ENCODE data around the gene FBXO28. TPM values are rescaled to one million over a fixed set of nuclear protein-coding genes. Genes with fewer than 3 reads are reported as not detected.

The FBXO28 gene
- total RNA-seq, 4 donors from 2014 or later = 16.7 to 21.3 (median 18.8) TPM

GRCh38 chr1:224114787-224115175 lies 870 bp downstream of the FBXO28 start:
- no peaks in the 10 kb centered on the region for H3K36me3 ChIP-seq
- H3K9me3 ChIP-seq = no peaks in the 10 kb centered on the region
- no peak for TF ChIP-seq EP300 (IDR thresholded peaks at IDR 0.05)
- TF ChIP-seq CTCF (IDR thresholded peaks at IDR 0.05) = no peak
- TF ChIP-seq POLR2A (IDR thresholded peaks at IDR 0.05) = no peak
- no peaks in the 10 kb centered on the region for H3K27me3 ChIP-seq
- peaks cover 0 to 36% (median 12%) of the 10 kb centered on the region in 4 donors for H3K4me1 ChIP-seq
- H3K27ac ChIP-seq = peak overlapping the region; percentile 84 to 94 (median 94)
- peak overlapping the region; percentile 68 to 93 (median 78) for H3K4me3 ChIP-seq
- 2 to 3% methylated on average over 11 of the region's 11 CpGs for WGBS, 2 donors
- no peak for DNase-seq (ENCODE audit: low spot score in 2 of 2)

- WGBS, 2 donors = 16 to 19% methylated on average over 4 of the region's 4 CpGs
- H3K4me3 ChIP-seq = no peak overlapping the region
- TF ChIP-seq CTCF (IDR thresholded peaks at IDR 0.05) (peak; percentile 27 to 58 (median 51)), EP300 (IDR thresholded peaks at IDR 0.05) (no peak), POLR2A (IDR thresholded peaks at IDR 0.05) (no peak)
- H3K4me1 ChIP-seq = peaks cover 0 to 36% (median 12%) of the 10 kb centered on the region in 4 donors
- no peaks in the 10 kb centered on the region for H3K27me3 ChIP-seq
- DNase-seq (ENCODE audit: low spot score in 2 of 2) = no peak
- H3K9me3 ChIP-seq = no peaks in the 10 kb centered on the region
- H3K36me3 ChIP-seq = no peaks in the 10 kb centered on the region
- no peak overlapping the region for H3K27ac ChIP-seq
Measured at GRCh38 chr1:224116131-224116530, 2.2 kb downstream of the FBXO28 start.

GRCh38 chr1:224118688-224119087 lies 4.8 kb downstream of the FBXO28 start:
- TF ChIP-seq POLR2A (IDR thresholded peaks at IDR 0.05) (no peak), EP300 (IDR thresholded peaks at IDR 0.05) (no peak), CTCF (IDR thresholded peaks at IDR 0.05) (no peak)
- Histone ChIP-seq H3K4me1 (peaks cover 0 to 46% (median 12%) of the 10 kb centered on the region in 4 donors), H3K9me3 (no peaks in the 10 kb centered on the region), H3K27me3 (no peaks in the 10 kb centered on the region), H3K4me3 (no peak overlapping the region), H3K36me3 (no peaks in the 10 kb centered on the region), H3K27ac (no peak overlapping the region)
- no peak for DNase-seq (ENCODE audit: low spot score in 2 of 2)
- WGBS, 2 donors = 40 to 44% methylated on average over 1 of the region's 1 CpG

- Histone ChIP-seq H3K9me3 (no peaks in the 10 kb centered on the region), H3K27me3 (no peaks in the 10 kb centered on the region), H3K4me1 (peaks cover 0 to 29% (median 0%) of the 10 kb centered on the region in 4 donors), H3K4me3 (no peak overlapping the region), H3K27ac (peak overlapping the region in 1 of 4 donors; percentile 0), H3K36me3 (no peaks in the 10 kb centered on the region)
- DNase-seq (ENCODE audit: low spot score in 2 of 2) = no peak
- WGBS, 2 donors = 76 to 86% methylated on average over 4 of the region's 4 CpGs
- TF ChIP-seq EP300 (IDR thresholded peaks at IDR 0.05) (no peak), POLR2A (IDR thresholded peaks at IDR 0.05) (no peak), CTCF (IDR thresholded peaks at IDR 0.05) (no peak)
Measured at GRCh38 chr1:224123136-224123535, 9.2 kb downstream of the FBXO28 start.

- Histone ChIP-seq H3K27me3 (no peaks in the 10 kb centered on the region), H3K27ac (no peak overlapping the region), H3K9me3 (no peaks in the 10 kb centered on the region), H3K4me3 (no peak overlapping the region), H3K4me1 (peaks cover 0 to 23% (median 0%) of the 10 kb centered on the region in 4 donors), H3K36me3 (no peaks in the 10 kb centered on the region)
- TF ChIP-seq POLR2A (IDR thresholded peaks at IDR 0.05) = no peak
- TF ChIP-seq CTCF (IDR thresholded peaks at IDR 0.05) = no peak
- TF ChIP-seq EP300 (IDR thresholded peaks at IDR 0.05) = no peak
- DNase-seq (ENCODE audit: low spot score in 2 of 2) = no peak
Measured at GRCh38 chr1:224124220-224124619, 10.3 kb downstream of the FBXO28 start.

All from tibial nerve (tissue), 4 donors.